22Rv1 (cell line): Measurements from ENCODE around the gene MEOX1.

Source experiments
- H3K27ac ChIP-seq: fragments of 450-650 bp; 2 replicates; pipeline ENCODE4 v1.5.1; 2017
- CTCF ChIP-seq: fragments of 450-650 bp; IDR thresholded peaks from 2 replicates; pipeline ENCODE4 v1.5.1; 2017; ENCODE audit warnings: mild to moderate bottlenecking
- ZFX ChIP-seq: fragments of 450-650 bp; IDR thresholded peaks from 2 replicates; pipeline ENCODE4 v1.6.1; 2017; ENCODE audit warnings: antibody characterized with exemption, borderline replicate concordance

The MEOX1 gene

GRCh38 chr17:43640491-43641252 lies 21.1 kb downstream of the MEOX1 start:
- H3K27ac ChIP-seq: no peak overlapping the region
- TF ChIP-seq ZFX (no peak), CTCF (no peak)

DNA sequence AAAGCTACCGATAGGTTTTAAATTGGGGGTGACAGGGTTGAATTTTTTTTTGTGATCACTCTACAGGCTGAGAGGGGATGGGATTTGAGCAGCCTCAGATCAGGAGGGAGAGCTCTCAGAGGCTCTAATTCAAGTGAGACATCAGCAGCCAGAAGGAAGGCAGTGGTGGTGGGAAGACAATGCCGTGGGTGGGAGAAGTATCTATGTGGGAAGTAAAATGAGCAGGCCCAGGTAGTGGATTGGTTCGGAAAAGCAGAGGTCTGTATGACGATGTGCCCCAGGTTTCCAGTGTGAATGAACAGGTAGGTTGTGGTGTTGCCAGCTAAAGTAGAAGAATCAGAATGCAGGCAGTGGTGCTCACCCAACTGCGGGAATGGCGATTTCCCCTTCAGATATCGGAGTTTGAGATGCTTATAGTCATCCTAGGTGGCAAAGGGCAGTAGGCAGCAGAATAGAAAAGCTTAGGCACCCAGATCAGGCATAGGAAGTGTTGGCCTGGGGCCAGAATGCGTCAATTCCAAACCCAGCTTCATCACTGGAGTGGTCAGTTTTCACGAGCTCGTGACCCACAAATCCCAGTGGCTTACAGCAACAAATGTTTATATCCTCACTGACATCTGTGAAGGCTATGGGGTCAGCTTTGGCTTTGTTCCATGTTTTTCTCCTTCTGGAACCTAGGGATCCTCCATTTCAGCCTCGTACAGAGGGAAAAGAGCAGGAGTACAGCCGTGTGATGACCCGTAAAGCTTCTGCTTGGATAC lies 24.0 kb downstream of the MEOX1 start:
- no peak overlapping the region for H3K27ac ChIP-seq
- no peak for TF ChIP-seq CTCF

- no peak for TF ChIP-seq CTCF
- TF ChIP-seq ZFX: no peak
- no peak overlapping the region for H3K27ac ChIP-seq
Observed at GRCh38 chr17:43636426-43636825, 25.3 kb downstream of the MEOX1 start.

GRCh38 chr17:43634591-43635125 lies 27.1 kb downstream of the MEOX1 start:
- TF ChIP-seq ZFX (no peak), CTCF (no peak)
- H3K27ac ChIP-seq: no peak overlapping the region

- H3K27ac ChIP-seq: no peak overlapping the region
- TF ChIP-seq CTCF (no peak), ZFX (no peak)
Observed at GRCh38 chr17:43632221-43632620, 29.5 kb downstream of the MEOX1 start.

GRCh38 chr17:43631429-43631828 lies 30.3 kb downstream of the MEOX1 start:
- no peak for TF ChIP-seq ZFX
- no peak for TF ChIP-seq CTCF

More at GRCh38 chr17:43631429-43631828, 30.3 kb downstream of the MEOX1 start:
- no peak overlapping the region for H3K27ac ChIP-seq
